ENCODE measurements around the gene MIGA1. TPM values are rescaled to one million over a fixed set of nuclear protein-coding genes. Genes with fewer than 3 reads are reported as not detected.
"Not testable (repeated sequence)": the region's sequence is repeated elsewhere in the genome, so short reads cannot be mapped to it uniquely, and the experiment has no call there.

Gene MIGA1
- total RNA-seq, 1 donor from 2014 or later = 19.9 TPM

DNA sequence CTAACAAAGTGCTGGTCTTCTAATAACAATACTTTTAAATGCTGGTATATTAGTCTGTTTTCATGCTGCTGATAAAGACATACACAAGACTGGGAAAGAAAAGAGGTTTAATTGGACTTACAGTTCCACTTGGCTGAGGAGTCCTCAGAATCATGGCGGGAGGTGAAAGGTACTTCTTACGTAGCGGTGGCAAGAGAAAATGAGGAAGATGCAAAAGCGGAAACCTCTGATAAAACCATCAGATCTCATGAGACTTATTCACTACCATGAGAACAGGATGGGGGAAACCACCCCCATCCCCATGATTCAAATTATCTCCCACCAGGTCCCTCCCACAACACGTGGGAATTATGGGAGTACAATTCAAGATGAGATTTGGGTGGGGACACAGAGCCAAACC is 139.5 kb downstream of the MIGA1 start:
- not testable (repeated sequence) for DNase-seq

DNA sequence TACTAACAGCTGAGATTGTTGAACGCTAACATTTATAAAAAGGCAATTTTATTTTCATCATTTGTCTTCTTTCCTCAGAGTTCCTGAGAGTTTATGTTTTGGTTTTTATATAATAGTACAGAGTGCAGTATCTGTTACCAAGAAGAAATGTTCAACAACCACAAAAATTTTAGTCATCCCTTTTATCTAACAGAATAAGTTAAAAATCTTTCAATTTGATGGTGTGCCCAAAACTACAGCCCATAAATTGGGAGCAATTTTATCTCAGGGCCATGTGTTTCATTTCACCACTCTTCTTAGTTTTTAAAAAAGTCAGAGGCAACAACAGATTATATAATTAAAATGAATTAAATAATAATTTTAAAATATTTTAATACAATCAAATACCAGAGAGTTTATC is 146.1 kb downstream of the MIGA1 start:
- no peak for DNase-seq

DNA sequence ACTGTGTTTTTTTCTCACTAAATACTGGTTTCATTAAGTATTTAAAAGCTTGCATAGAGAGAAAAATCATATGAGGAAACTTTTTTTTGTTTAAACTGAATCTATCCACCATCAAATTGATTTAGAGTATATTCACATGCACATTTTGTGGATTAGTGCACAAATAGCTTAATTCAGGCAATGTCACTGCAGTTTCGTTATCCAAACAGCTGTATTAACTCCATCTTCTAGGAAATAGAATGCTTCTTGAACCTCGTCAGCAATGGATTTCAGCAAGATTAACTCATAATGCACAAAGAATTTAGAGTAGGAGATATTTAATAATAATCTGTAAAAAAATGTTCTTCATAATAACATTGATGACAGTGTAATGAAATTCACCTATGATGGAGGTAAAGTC is 146.5 kb downstream of the MIGA1 start:
- DNase-seq = no peak

DNA sequence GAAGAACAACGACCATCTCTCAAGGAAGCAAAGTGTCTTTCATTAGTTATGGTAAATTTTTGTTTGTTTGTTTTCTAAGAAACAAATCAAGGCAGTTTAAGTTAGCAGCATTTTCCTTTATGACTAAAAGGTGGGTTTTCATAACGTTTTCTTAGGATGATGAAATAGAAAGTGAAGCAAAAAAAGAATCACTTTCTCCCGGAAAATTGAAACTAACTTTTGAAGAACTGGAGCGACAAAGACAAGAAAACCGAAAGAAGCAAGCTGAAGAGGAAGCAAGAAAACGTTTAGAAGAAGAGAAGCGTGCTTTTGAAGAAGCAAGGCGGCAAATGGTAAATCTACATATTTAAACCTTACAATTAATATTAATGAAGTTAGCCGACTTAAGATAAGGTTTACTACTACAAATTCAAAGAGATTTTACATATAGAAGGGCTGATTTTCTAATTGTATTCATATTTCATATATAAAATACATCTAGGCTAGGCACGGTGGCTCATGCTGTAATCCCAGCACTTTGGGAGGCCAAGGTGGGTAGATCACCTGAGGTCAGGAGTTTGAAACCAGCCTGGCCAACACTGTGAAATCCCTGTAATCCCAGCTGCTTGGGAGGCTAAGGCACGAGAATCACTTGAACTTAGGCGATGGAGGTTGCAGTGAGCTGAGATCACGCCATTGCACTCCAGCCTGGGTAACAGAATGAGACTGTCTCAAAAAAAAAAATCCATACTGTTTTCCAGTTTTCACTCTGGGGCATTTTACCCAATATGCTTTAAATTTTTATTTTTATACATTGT is 147.3 kb downstream of the MIGA1 start:
- no peak for DNase-seq

DNA sequence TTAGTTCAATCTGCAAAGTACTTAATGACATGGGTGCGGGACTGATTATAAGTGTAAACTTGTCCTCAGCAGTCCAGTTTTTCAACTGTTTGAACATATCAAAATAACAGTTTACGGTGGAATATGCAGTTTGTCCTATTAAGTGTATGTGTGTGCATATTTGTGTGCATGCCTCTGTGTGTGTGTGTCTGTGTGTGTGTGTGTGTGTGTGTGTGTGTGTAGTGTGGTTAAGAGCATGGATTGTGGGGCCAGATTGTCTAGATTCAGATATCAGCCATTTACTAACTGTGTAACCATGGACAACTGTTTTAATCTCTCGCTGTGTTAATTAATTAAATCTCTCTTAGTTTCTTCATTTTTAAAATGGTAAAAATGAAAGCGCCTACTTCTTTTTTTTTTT is 148.0 kb downstream of the MIGA1 start:
- DNase-seq = no peak

Other genes starting within 250 kb of the MIGA1 start
- 98.9 and 101 TPM in 2 replicates for gene ZZZ3, start 97.0 kb upstream of the MIGA1 start, total RNA-seq
- gene USP33, start 19.8 kb upstream of the MIGA1 start, total RNA-seq = 112 and 125 TPM in 2 replicates
- gene NEXN, start 109.0 kb downstream of the MIGA1 start, total RNA-seq = 3.1 and 5.8 TPM in 2 replicates
- gene FUBP1, start 199.4 kb downstream of the MIGA1 start, total RNA-seq = 106 and 151 TPM in 2 replicates
- gene DNAJB4, start 225.3 kb downstream of the MIGA1 start, total RNA-seq = 330 and 360 TPM in 2 replicates

Measured in dermis blood vessel endothelial cell (primary cell).